Mesenchymal stem cell (in vitro differentiated cells and primary cell): ENCODE results near the gene PCARE.

Source experiments
- DNase-seq: peaks from one replicate; pipeline ENCODE4 v3.0.0-alpha.2; 2013
- H2AFZ ChIP-seq: one replicate; pipeline ENCODE4 v1.6.1; 2013; ENCODE audit warnings: low read depth, mild to moderate bottlenecking, control low read depth, inconsistent platforms, low read length, moderate library complexity
- H2AK5ac ChIP-seq: 2 replicates; pipeline ENCODE4 v1.6.1; 2013; ENCODE audit warnings: low read length, moderate library complexity, mild to moderate bottlenecking, inconsistent platforms; ENCODE audit not compliant: severe bottlenecking
- H2BK120ac ChIP-seq: one replicate; pipeline ENCODE4 v1.6.1; 2013; ENCODE audit warnings: low read depth, mild to moderate bottlenecking, inconsistent platforms, low read length, moderate library complexity
- H2BK12ac ChIP-seq, 2 experiments: one replicate each; pipeline ENCODE4 v1.6.1; 2013; ENCODE audit warnings: inconsistent platforms in 2 of 2, low read length in 2 of 2, mild to moderate bottlenecking in 2 of 2, moderate library complexity in 2 of 2, control low read depth in 1 of 2
- H2BK15ac ChIP-seq: one replicate; pipeline ENCODE4 v1.6.1; 2013; ENCODE audit warnings: mild to moderate bottlenecking, low read depth, inconsistent platforms; ENCODE audit not compliant: poor library complexity, severe bottlenecking
- H2BK5ac ChIP-seq: 2 replicates; pipeline ENCODE4 v1.6.1; 2013; ENCODE audit warnings: low read depth, mild to moderate bottlenecking, low read length, control low read depth, inconsistent platforms; ENCODE audit not compliant: poor library complexity, severe bottlenecking
- H3K14ac ChIP-seq, 2 experiments: one replicate each; pipeline ENCODE4 v1.6.1; 2013; ENCODE audit warnings: inconsistent platforms in 2 of 2, low read length in 2 of 2, control low read depth in 1 of 2, mild to moderate bottlenecking in 1 of 2, moderate library complexity in 1 of 2
- H3K18ac ChIP-seq, 2 experiments: one replicate each; pipeline ENCODE4 v1.6.1; 2013; ENCODE audit warnings: inconsistent platforms in 2 of 2, low read length in 2 of 2, control low read depth in 1 of 2, low read depth in 1 of 2, mild to moderate bottlenecking in 1 of 2
- H3K23ac ChIP-seq, 2 experiments: one replicate each; pipeline ENCODE4 v1.6.1; 2013; ENCODE audit warnings: inconsistent platforms in 2 of 2, low read length in 2 of 2, mild to moderate bottlenecking in 2 of 2, moderate library complexity in 2 of 2, control low read depth in 1 of 2
- H3K27ac ChIP-seq: 2 replicates; pipeline ENCODE4 v1.5.1; 2013; ENCODE audit warnings: mild to moderate bottlenecking, moderate library complexity, low read length, control low read depth, inconsistent platforms; ENCODE audit not compliant: poor library complexity, severe bottlenecking
- H3K27me3 ChIP-seq, 2 experiments: 2 replicates each; pipeline versions ENCODE4 v1.6.1 to v1.7.0; 2013; ENCODE audit warnings: low read length in 2 of 2, mild to moderate bottlenecking in 2 of 2, moderate library complexity in 2 of 2, control low read depth in 1 of 2, inconsistent platforms in 1 of 2; ENCODE audit not compliant: control insufficient read depth in 1 of 2, insufficient read depth in 1 of 2
- H3K36me3 ChIP-seq, 2 experiments: 2 replicates each; pipeline versions ENCODE4 v1.6.1 to v1.7.0; 2013; ENCODE audit warnings: low read length in 2 of 2, control low read depth in 1 of 2, inconsistent platforms in 1 of 2, low read depth in 1 of 2, mild to moderate bottlenecking in 1 of 2; ENCODE audit not compliant: insufficient read depth in 2 of 2, control insufficient read depth in 1 of 2
- H3K4ac ChIP-seq, 2 experiments: one replicate each; pipeline ENCODE4 v1.6.1; 2013; ENCODE audit warnings: inconsistent platforms in 2 of 2, low read length in 2 of 2, mild to moderate bottlenecking in 2 of 2, moderate library complexity in 2 of 2, control low read depth in 1 of 2, low read depth in 1 of 2
- H3K4me1 ChIP-seq: 2 replicates; pipeline ENCODE4 v1.6.1; 2013; ENCODE audit warnings: low read depth, low read length, control low read depth; ENCODE audit not compliant: control insufficient read depth, insufficient read depth
- H3K4me2 ChIP-seq: 2 replicates; pipeline ENCODE4 v1.6.1; 2013; ENCODE audit warnings: low read length, mild to moderate bottlenecking, inconsistent platforms; ENCODE audit not compliant: poor library complexity, severe bottlenecking
- H3K4me3 ChIP-seq, 2 experiments: 2 replicates each; pipeline versions ENCODE4 v1.5.1 to v1.7.0; 2013; ENCODE audit warnings: low read length in 2 of 2, mild to moderate bottlenecking in 2 of 2, control low read depth in 1 of 2, low read depth in 1 of 2; ENCODE audit not compliant: insufficient read depth in 1 of 2
- H3K79me1 ChIP-seq: replicated peaks from 2 replicates; pipeline ENCODE4 v1.6.1; 2013; ENCODE audit warnings: mild to moderate bottlenecking, control low read depth, low read length, inconsistent platforms; ENCODE audit not compliant: poor library complexity, severe bottlenecking
- H3K9ac ChIP-seq: 2 replicates; pipeline ENCODE4 v1.7.0; 2013; ENCODE audit warnings: mild to moderate bottlenecking, low read length, moderate library complexity
- H3K9me3 ChIP-seq: 2 replicates; pipeline ENCODE4 v1.7.0; 2013; ENCODE audit warnings: mild to moderate bottlenecking, low read length; ENCODE audit not compliant: control insufficient read depth
- H4K8ac ChIP-seq: one replicate; pipeline ENCODE4 v1.6.1; 2013; ENCODE audit warnings: inconsistent platforms, mild to moderate bottlenecking, low read length, moderate library complexity
- H4K91ac ChIP-seq: one replicate; pipeline ENCODE4 v1.6.1; 2013; ENCODE audit warnings: mild to moderate bottlenecking, low read length, inconsistent platforms
- WGBS: methylation state at CpG from one replicate; pipeline ENCODE4 v1.1.7; 2013; ENCODE audit warnings: mixed read lengths; 5-methylcytosine and 5-hydroxymethylcytosine counted together

PCARE gene

GRCh38 chr2:29063646-29064345, 10.5 kb downstream of the PCARE start:
- H4K91ac ChIP-seq: no peak overlapping the region
- no peak for DNase-seq
- no peaks in the 10 kb centered on the region for H3K9me3 ChIP-seq
- no peak overlapping the region for H3K4ac ChIP-seq
- H3K27me3 ChIP-seq: no peaks in the 10 kb centered on the region
- H3K4me1 ChIP-seq: peaks cover 2% of the 10 kb centered on the region
- H2BK15ac ChIP-seq: no peak overlapping the region
- H3K36me3 ChIP-seq: no peaks in the 10 kb centered on the region
- H3K14ac ChIP-seq: no peak overlapping the region
- no peak overlapping the region for H3K23ac ChIP-seq
- no peak overlapping the region for H3K27ac ChIP-seq
- H3K18ac ChIP-seq: no peak overlapping the region
- H2AK5ac ChIP-seq: no peak overlapping the region
- WGBS: 93% methylated on average over 19 of the region's 20 CpGs
- H2BK5ac ChIP-seq: no peak overlapping the region
- H4K8ac ChIP-seq: no peak overlapping the region
- H3K79me1 ChIP-seq: no peaks in the 10 kb centered on the region
- H3K4me3 ChIP-seq: peak overlapping the region in 1 of 2 experiments; percentile 52
- H3K4me2 ChIP-seq: no peak overlapping the region
- H2BK12ac ChIP-seq: no peak overlapping the region
- H2AFZ ChIP-seq: no peak overlapping the region
- H3K9ac ChIP-seq: peak overlapping the region; percentile 46
- H2BK120ac ChIP-seq: no peak overlapping the region

- no peak overlapping the region for H3K4ac ChIP-seq
- H2BK5ac ChIP-seq: no peak overlapping the region
- no peak overlapping the region for H3K4me2 ChIP-seq
- no peaks in the 10 kb centered on the region for H3K79me1 ChIP-seq
- peak overlapping the region; percentile 15 for H3K9ac ChIP-seq
- H2BK120ac ChIP-seq: no peak overlapping the region
- H3K27me3 ChIP-seq: peaks cover 0 to 3% of the 10 kb centered on the region in 2 experiments
- H2AK5ac ChIP-seq: no peak overlapping the region
- H3K9me3 ChIP-seq: no peaks in the 10 kb centered on the region
- no peak overlapping the region for H3K23ac ChIP-seq
- H4K8ac ChIP-seq: no peak overlapping the region
- peak overlapping the region in 1 of 2 experiments; percentile 37 for H3K14ac ChIP-seq
- DNase-seq: no peak
- no peak overlapping the region for H2AFZ ChIP-seq
- no peak overlapping the region for H2BK15ac ChIP-seq
- no peak overlapping the region for H2BK12ac ChIP-seq
- H3K36me3 ChIP-seq: no peaks in the 10 kb centered on the region
- H3K4me1 ChIP-seq: peaks cover 2% of the 10 kb centered on the region
- no peak overlapping the region for H3K27ac ChIP-seq
- peak overlapping the region in 1 of 2 experiments; percentile 52 for H3K4me3 ChIP-seq
- WGBS: 96% methylated on average over 6 of the region's 6 CpGs
- H3K18ac ChIP-seq: no peak overlapping the region
- no peak overlapping the region for H4K91ac ChIP-seq
These were observed 11.3 kb downstream of the PCARE start for GRCh38 chr2:29063056-29063455.

GRCh38 chr2:29062371-29062770, 12.0 kb downstream of the PCARE start:
- Histone ChIP-seq H3K36me3 (no peaks in the 10 kb centered on the region), H3K23ac (peak overlapping the region in 1 of 2 experiments; percentile 37), H3K14ac (peak overlapping the region in 1 of 2 experiments; percentile 72), H3K79me1 (no peaks in the 10 kb centered on the region), H4K91ac (no peak overlapping the region), H3K4me2 (no peak overlapping the region), H3K4ac (no peak overlapping the region), H3K27me3 (peaks cover 0 to 9% of the 10 kb centered on the region in 2 experiments), H2BK120ac (no peak overlapping the region), H3K4me1 (peaks cover 2% of the 10 kb centered on the region), H2BK15ac (no peak overlapping the region), H2BK5ac (no peak overlapping the region), H3K18ac (no peak overlapping the region), H2BK12ac (no peak overlapping the region), H4K8ac (no peak overlapping the region), H2AK5ac (no peak overlapping the region), H3K9ac (no peak overlapping the region), H2AFZ (no peak overlapping the region), H3K9me3 (no peaks in the 10 kb centered on the region), H3K4me3 (no peak overlapping the region), H3K27ac (no peak overlapping the region)
- 92% methylated on average over 10 of the region's 10 CpGs for WGBS
- no peak for DNase-seq

GRCh38 chr2:29061616-29062015, 12.7 kb downstream of the PCARE start:
- WGBS: 95% methylated on average over 2 of the region's 3 CpGs
- Histone ChIP-seq H2AFZ (no peak overlapping the region), H3K4me1 (peaks cover 2% of the 10 kb centered on the region), H3K36me3 (no peaks in the 10 kb centered on the region), H3K27me3 (peaks cover 0 to 9% of the 10 kb centered on the region in 2 experiments), H3K27ac (no peak overlapping the region), H4K91ac (no peak overlapping the region), H3K4me3 (no peak overlapping the region), H3K23ac (peak overlapping the region in 1 of 2 experiments; percentile 34), H3K9me3 (no peaks in the 10 kb centered on the region), H2BK5ac (no peak overlapping the region), H2BK12ac (no peak overlapping the region), H3K4ac (no peak overlapping the region), H3K4me2 (no peak overlapping the region), H3K9ac (no peak overlapping the region), H3K14ac (no peak overlapping the region), H3K18ac (no peak overlapping the region), H2AK5ac (no peak overlapping the region), H4K8ac (no peak overlapping the region), H2BK15ac (no peak overlapping the region), H2BK120ac (no peak overlapping the region), H3K79me1 (no peaks in the 10 kb centered on the region)
- DNase-seq: no peak
